Fibroblast of lung (primary cell): ENCODE measurements around the gene ZNF576. TPM values are rescaled to one million over a fixed set of nuclear protein-coding genes. Genes with fewer than 3 reads are reported as not detected.
A peak's percentile ranks its signal among the peaks of the same experiment; 100 is the strongest.

Experiments used
- DNase-seq, 2 donors: peaks; one replicate each; pipeline versions ENCODE4 v3.0.0 to v3.0.0-alpha.2; 2010; ENCODE audit warnings: low read depth in 2 of 2
- H2AFZ ChIP-seq: 2 replicates; pipeline ENCODE4 v1.5.1; 2012; ENCODE audit warnings: low read length, control low read depth, inconsistent platforms
- H3K27ac ChIP-seq: 2 replicates; pipeline ENCODE4 v1.5.1; 2011; ENCODE audit warnings: low read length, control low read depth; ENCODE audit not compliant: insufficient read depth
- H3K27me3 ChIP-seq: 2 replicates; pipeline ENCODE4 v1.5.1; 2011; ENCODE audit warnings: mild to moderate bottlenecking, low read length; ENCODE audit not compliant: control insufficient read depth, insufficient read depth
- H3K36me3 ChIP-seq: 2 replicates; pipeline ENCODE4 v1.5.1; 2011; ENCODE audit warnings: low read length; ENCODE audit not compliant: control insufficient read depth, insufficient read depth
- H3K4me1 ChIP-seq: 2 replicates; pipeline ENCODE4 v1.5.1; 2011; ENCODE audit warnings: low read length; ENCODE audit not compliant: control insufficient read depth, insufficient read depth; ENCODE audit errors: extremely low read depth
- H3K4me2 ChIP-seq: 2 replicates; pipeline ENCODE4 v1.5.1; 2011; ENCODE audit warnings: low read length, control low read depth; ENCODE audit not compliant: insufficient read depth; ENCODE audit errors: extremely low read depth
- H3K4me3 ChIP-seq, 4 experiments: fragments of 200-600 bp in 1 of 4; sonication (generic) in 1 of 4; replicated peaks in 1 of 4; 2 replicates each; pipeline ENCODE4 v1.5.1; 2011 to 2016; ENCODE audit warnings: low read length in 4 of 4, low read depth in 3 of 4, mild to moderate bottlenecking in 3 of 4, control low read depth in 2 of 4, inconsistent platforms in 1 of 4, mixed read lengths in 1 of 4; ENCODE audit not compliant: insufficient read depth in 1 of 4; ENCODE audit errors: control extremely low read depth in 1 of 4
- H3K79me2 ChIP-seq: 2 replicates; pipeline ENCODE4 v1.5.1; 2012; ENCODE audit warnings: mild to moderate bottlenecking, low read length, inconsistent platforms; ENCODE audit not compliant: control insufficient read depth, insufficient read depth
- H3K9ac ChIP-seq: 2 replicates; pipeline ENCODE4 v1.5.1; 2011; ENCODE audit warnings: mild to moderate bottlenecking, low read length, control low read depth; ENCODE audit not compliant: insufficient read depth
- H3K9me3 ChIP-seq: 2 replicates; pipeline ENCODE4 v1.5.1; 2012; ENCODE audit warnings: low read depth, low read length; ENCODE audit not compliant: control insufficient read depth, insufficient read depth
- H4K20me1 ChIP-seq: 2 replicates; pipeline ENCODE4 v1.5.1; 2011; ENCODE audit warnings: low read length; ENCODE audit not compliant: control insufficient read depth, insufficient read depth; ENCODE audit errors: extremely low read depth
- CTCF ChIP-seq, 2 donors: IDR thresholded peaks in 1 of 2; conservative IDR thresholded peaks in 1 of 2; 1 replicate in 1 of 2; 2 replicates in 1 of 2; pipeline ENCODE4 v1.5.1; 2011 to 2012; ENCODE audit warnings: low read length in 2 of 2, control low read depth in 1 of 2, inconsistent platforms in 1 of 2, low read depth in 1 of 2, mild to moderate bottlenecking in 1 of 2
- EZH2 ChIP-seq: IDR thresholded peaks from 2 replicates; pipeline ENCODE4 v1.5.1; 2012; ENCODE audit warnings: low read length, control low read depth, mild to moderate bottlenecking; ENCODE audit errors: missing control alignments
- polyA plus RNA-seq, 2 donors: library from polyadenylated mRNA; depleted of rRNA in 1 of 2; stranded (reverse) in 1 of 2; unstranded in 1 of 2; fragments of >200 nt; gene quantifications; 2 replicates each; pipeline ENCODE4 v1.2.1, GENCODE V29; 2011 to 2012; ENCODE audit warnings: missing spikeins in 1 of 2
- total RNA-seq: library from RNA; depleted of rRNA; stranded (reverse); fragments of >200 nt; gene quantifications from 2 replicates; pipeline ENCODE4 v1.2.1, GENCODE V29; 2014

Gene ZNF576
- total and polyA plus RNA-seq, 2 donors (not counting 1 experiment from before 2014, with no cell fraction given): 7.0 to 9.7 TPM

GRCh38 chr19:43640424-43640757, 44.0 kb downstream of the ZNF576 start:
- Histone ChIP-seq H3K4me3 (peak overlapping the region in 2 of 4 experiments; percentile 40 to 53), H3K27ac (no peak overlapping the region), H3K4me1 (peaks cover 4% of the 10 kb centered on the region), H3K27me3 (peaks cover 27% of the 10 kb centered on the region), H2AFZ (no peak overlapping the region), H3K9me3 (no peaks in the 10 kb centered on the region), H4K20me1 (no peaks in the 10 kb centered on the region), H3K36me3 (no peaks in the 10 kb centered on the region), H3K9ac (no peak overlapping the region), H3K4me2 (peak overlapping the region; percentile 78), H3K79me2 (no peaks in the 10 kb centered on the region)
- DNase-seq: no peak
- no peak for TF ChIP-seq EZH2
- TF ChIP-seq CTCF (conservative IDR thresholded peaks at IDR 0.05 in 1 of 2, IDR thresholded peaks at IDR 0.05 in 1 of 2; ENCODE audit: low read depth in 1 of 2, low read length in 2 of 2): no peak

- H3K79me2 ChIP-seq: no peaks in the 10 kb centered on the region
- H3K4me3 ChIP-seq: no peak overlapping the region
- no peak overlapping the region for H3K27ac ChIP-seq
- no peak for DNase-seq
- peaks cover 26% of the 10 kb centered on the region for H3K27me3 ChIP-seq
- H3K9ac ChIP-seq: no peak overlapping the region
- no peaks in the 10 kb centered on the region for H3K36me3 ChIP-seq
- no peaks in the 10 kb centered on the region for H3K9me3 ChIP-seq
- H4K20me1 ChIP-seq: no peaks in the 10 kb centered on the region
- no peak overlapping the region for H3K4me2 ChIP-seq
- peaks cover 3% of the 10 kb centered on the region for H3K4me1 ChIP-seq
- H2AFZ ChIP-seq: no peak overlapping the region
- TF ChIP-seq EZH2: no peak
- no peak for TF ChIP-seq CTCF (conservative IDR thresholded peaks at IDR 0.05 in 1 of 2, IDR thresholded peaks at IDR 0.05 in 1 of 2; ENCODE audit: low read depth in 1 of 2, low read length in 2 of 2)
These were observed 44.9 kb downstream of the ZNF576 start for GRCh38 chr19:43641333-43641732.

- H3K4me1 ChIP-seq: peaks cover 3% of the 10 kb centered on the region
- peaks cover 2% of the 10 kb centered on the region for H3K36me3 ChIP-seq
- H4K20me1 ChIP-seq: no peaks in the 10 kb centered on the region
- H3K27me3 ChIP-seq: peaks cover 22% of the 10 kb centered on the region
- no peak overlapping the region for H3K9ac ChIP-seq
- no peaks in the 10 kb centered on the region for H3K9me3 ChIP-seq
- no peak for DNase-seq
- H3K4me2 ChIP-seq: no peak overlapping the region
- H3K4me3 ChIP-seq: no peak overlapping the region
- H3K79me2 ChIP-seq: no peaks in the 10 kb centered on the region
- TF ChIP-seq CTCF (conservative IDR thresholded peaks at IDR 0.05 in 1 of 2, IDR thresholded peaks at IDR 0.05 in 1 of 2; ENCODE audit: low read depth in 1 of 2, low read length in 2 of 2) (no peak), EZH2 (no peak)
- H3K27ac ChIP-seq: no peak overlapping the region
- H2AFZ ChIP-seq: no peak overlapping the region
These were observed 46.1 kb downstream of the ZNF576 start for GRCh38 chr19:43642531-43642930.
